ENCODE results near the gene EGR1. TPM values are rescaled to one million over a fixed set of nuclear protein-coding genes. Genes with fewer than 3 reads are reported as not detected.

EGR1 gene
- total RNA-seq, 1 experiment from 2014 or later, result 84.0 TPM

DNA sequence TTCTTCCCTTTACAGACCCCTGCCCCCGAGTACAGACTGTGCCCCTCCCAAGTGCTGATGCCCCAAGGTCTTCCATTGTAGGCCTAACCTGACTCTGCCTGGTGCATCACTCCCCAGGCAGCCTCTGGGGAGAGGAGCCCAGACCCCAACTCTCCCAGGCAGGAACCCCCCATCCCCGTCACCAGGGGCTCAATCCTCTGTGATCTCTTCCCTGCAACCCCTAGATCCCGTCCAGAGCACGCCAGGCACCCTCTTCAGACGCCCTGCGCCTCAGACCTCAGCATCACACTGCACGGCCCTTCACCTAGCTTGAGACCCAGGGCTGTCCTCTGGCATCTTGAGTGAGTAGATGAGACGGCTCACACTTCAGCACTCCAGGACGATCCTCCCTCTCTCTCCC, 6.4 kb upstream of the EGR1 start:
- Mint-ChIP-seq H3K27me3 (ENCODE audit: insufficient read depth, unreplicated experiment) (no peaks in the 10 kb centered on the region), H3K4me1 (ENCODE audit: low read depth, unreplicated experiment) (no peaks in the 10 kb centered on the region), H3K9me3 (ENCODE audit: unreplicated experiment) (no peaks in the 10 kb centered on the region), H3K27ac (ENCODE audit: unreplicated experiment) (no peak overlapping the region), H3K4me3 (ENCODE audit: unreplicated experiment) (no peak overlapping the region), H3K36me3 (ENCODE audit: insufficient read depth, unreplicated experiment) (peaks cover 5% of the 10 kb centered on the region)
- POLR2A ChIA-PET, result interaction anchor here (1.3 kb wide), 1 partner anchor 8 kb away, joined by 3 read pairs; no protein-coding TSS in a partner anchor
- no TSS peak for BruUV-seq (replicated peaks)
- intact Hi-C loops (cut with micrococcal nuclease; ENCODE audit: unreplicated experiment), result no loop called here
- H3K9me3 ChIP-seq, result no peaks in the 10 kb centered on the region
- no peaks in the 10 kb centered on the region for H3K36me3 ChIP-seq (ENCODE audit: control insufficient read depth, insufficient read depth, low read length)
- CTCF ChIA-PET, result no interaction called here
- no peaks in the 10 kb centered on the region; the same call in 1 of the 2 replicates for H3K4me1 ChIP-seq
- H3K27me3 ChIP-seq (replicated peaks; ENCODE audit: control insufficient read depth, insufficient read depth, low read length), result no peaks in the 10 kb centered on the region
- no peak for DNase-seq
- H3K4me3 ChIP-seq (ENCODE audit: low read depth, low read length), result no peak overlapping the region
- TF ChIP-seq, protein P1, sequence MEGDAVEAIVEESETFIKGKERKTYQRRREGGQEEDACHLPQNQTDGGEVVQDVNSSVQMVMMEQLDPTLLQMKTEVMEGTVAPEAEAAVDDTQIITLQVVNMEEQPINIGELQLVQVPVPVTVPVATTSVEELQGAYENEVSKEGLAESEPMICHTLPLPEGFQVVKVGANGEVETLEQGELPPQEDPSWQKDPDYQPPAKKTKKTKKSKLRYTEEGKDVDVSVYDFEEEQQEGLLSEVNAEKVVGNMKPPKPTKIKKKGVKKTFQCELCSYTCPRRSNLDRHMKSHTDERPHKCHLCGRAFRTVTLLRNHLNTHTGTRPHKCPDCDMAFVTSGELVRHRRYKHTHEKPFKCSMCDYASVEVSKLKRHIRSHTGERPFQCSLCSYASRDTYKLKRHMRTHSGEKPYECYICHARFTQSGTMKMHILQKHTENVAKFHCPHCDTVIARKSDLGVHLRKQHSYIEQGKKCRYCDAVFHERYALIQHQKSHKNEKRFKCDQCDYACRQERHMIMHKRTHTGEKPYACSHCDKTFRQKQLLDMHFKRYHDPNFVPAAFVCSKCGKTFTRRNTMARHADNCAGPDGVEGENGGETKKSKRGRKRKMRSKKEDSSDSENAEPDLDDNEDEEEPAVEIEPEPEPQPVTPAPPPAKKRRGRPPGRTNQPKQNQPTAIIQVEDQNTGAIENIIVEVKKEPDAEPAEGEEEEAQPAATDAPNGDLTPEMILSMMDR (IDR thresholded peaks at IDR 0.05; ENCODE audit: insufficient read depth in 1 of 2, low read depth in 1 of 2, low read length in 1 of 2, severe bottlenecking in 1 of 2, unreplicated experiment in 1 of 2), result no peak

DNA sequence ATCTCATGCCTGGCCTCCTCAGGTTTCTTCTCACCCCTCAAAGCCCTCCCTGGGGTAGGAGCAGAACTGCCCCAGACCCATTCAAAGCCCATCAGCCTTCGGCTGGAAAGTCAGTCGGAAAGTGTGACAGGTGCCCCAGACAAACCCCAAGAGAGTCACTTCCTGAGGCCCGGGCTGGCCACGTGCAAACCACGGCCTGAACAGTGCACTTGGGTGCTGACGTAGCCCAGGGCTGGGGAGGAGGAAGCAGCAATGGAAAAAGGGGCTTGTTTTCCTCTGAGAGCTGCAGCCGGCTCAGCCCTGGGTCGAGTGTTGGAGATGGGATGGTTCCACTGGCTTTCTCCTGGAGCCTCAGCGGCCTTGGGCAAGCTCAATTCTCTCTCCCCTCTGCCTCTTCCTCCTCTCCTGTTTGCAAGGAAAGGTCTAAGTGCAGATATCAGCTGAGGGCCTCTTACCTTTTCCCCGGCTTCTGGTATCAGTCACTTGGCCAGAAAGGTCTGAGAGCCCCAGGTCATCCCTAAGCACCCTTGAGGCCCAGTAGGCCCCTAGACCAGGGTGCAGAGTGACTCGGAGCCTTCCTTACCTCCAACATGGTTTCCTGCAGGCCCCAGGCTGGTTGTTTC, 5.9 kb upstream of the EGR1 start:
- H3K27me3 Mint-ChIP-seq (ENCODE audit: insufficient read depth, unreplicated experiment), result no peaks in the 10 kb centered on the region

DNA sequence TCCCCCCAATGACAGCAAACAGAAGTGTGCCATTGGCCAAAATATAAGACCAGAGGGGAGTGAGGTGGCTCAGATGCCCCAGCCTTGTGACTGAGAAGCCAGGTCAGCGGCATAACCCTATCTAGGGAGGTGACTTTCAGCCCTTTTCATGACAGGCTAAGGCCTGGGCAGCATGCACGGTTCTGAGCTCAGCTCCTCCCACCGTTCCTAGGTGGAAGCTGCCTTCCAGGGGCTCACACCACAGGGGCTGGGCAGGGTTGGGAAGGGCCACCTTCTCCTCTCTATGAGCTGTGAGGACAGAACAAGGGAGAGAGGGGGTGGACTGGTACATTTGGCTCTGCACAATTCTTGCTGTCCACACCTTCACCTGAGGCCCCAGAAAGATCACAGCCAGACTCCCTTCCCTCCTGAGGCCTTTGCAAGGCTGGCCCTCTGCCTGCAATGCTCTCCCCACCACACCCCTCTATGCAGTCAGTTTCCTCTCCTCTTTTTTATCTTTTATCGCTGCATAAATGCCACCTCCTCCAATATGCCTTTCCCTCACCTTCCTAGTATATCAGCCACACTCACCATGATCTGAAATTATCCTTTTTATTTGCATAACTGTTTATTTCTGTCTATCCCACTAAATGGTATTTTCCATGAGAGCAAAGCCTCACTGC, 5.1 kb upstream of the EGR1 start:
- Mint-ChIP-seq H3K4me1 (ENCODE audit: low read depth, unreplicated experiment) (no peaks in the 10 kb centered on the region), H3K27me3 (ENCODE audit: insufficient read depth, unreplicated experiment) (no peaks in the 10 kb centered on the region), H3K36me3 (ENCODE audit: insufficient read depth, unreplicated experiment) (peaks cover 15% of the 10 kb centered on the region), H3K27ac (ENCODE audit: unreplicated experiment) (no peak overlapping the region), H3K9me3 (ENCODE audit: unreplicated experiment) (no peaks in the 10 kb centered on the region), H3K4me3 (ENCODE audit: unreplicated experiment) (no peak overlapping the region)
- TF ChIP-seq, protein P1 (IDR thresholded peaks at IDR 0.05; ENCODE audit: insufficient read depth in 1 of 2, low read depth in 1 of 2, low read length in 1 of 2, severe bottlenecking in 1 of 2, unreplicated experiment in 1 of 2), result no peak
- H3K36me3 ChIP-seq (ENCODE audit: control insufficient read depth, insufficient read depth, low read length), result no peaks in the 10 kb centered on the region
- no peak for DNase-seq
- no peaks in the 10 kb centered on the region; the same call in 1 of the 2 replicates for H3K4me1 ChIP-seq
- H3K9me3 ChIP-seq, result no peaks in the 10 kb centered on the region
- ChIA-PET POLR2A (interaction anchor here (0.5 to 1.3 kb wide), 4 partner anchors 9 to 1351 kb away, joined by 3 to 6 read pairs (median 4); no protein-coding TSS in a partner anchor), CTCF (no interaction called here)
- no peak overlapping the region for H3K4me3 ChIP-seq (ENCODE audit: low read depth, low read length)
- intact Hi-C loops (cut with micrococcal nuclease; ENCODE audit: unreplicated experiment), result no loop called here
- no TSS peak for BruUV-seq (replicated peaks)
- H3K27me3 ChIP-seq (replicated peaks; ENCODE audit: control insufficient read depth, insufficient read depth, low read length), result no peaks in the 10 kb centered on the region

More for the DNA sequence above, 5.9 kb upstream of the EGR1 start:
- CTCF ChIA-PET, result no interaction called here
- Mint-ChIP-seq H3K4me1 (ENCODE audit: low read depth, unreplicated experiment) (no peaks in the 10 kb centered on the region), H3K36me3 (ENCODE audit: insufficient read depth, unreplicated experiment) (peaks cover 8% of the 10 kb centered on the region), H3K27ac (ENCODE audit: unreplicated experiment) (no peak overlapping the region), H3K9me3 (ENCODE audit: unreplicated experiment) (no peaks in the 10 kb centered on the region), H3K4me3 (ENCODE audit: unreplicated experiment) (no peak overlapping the region)
- H3K4me3 ChIP-seq (ENCODE audit: low read depth, low read length), result no peak overlapping the region
- no peak for DNase-seq
- H3K36me3 ChIP-seq (ENCODE audit: control insufficient read depth, insufficient read depth, low read length), result no peaks in the 10 kb centered on the region
- no TSS peak for BruUV-seq (replicated peaks)
- POLR2A ChIA-PET, result interaction anchor here (0.5 to 1.3 kb wide), 3 partner anchors 9 to 1350 kb away, joined by 3 to 4 read pairs (median 3); no protein-coding TSS in a partner anchor
- intact Hi-C loops (cut with micrococcal nuclease; ENCODE audit: unreplicated experiment), result no loop called here
- no peaks in the 10 kb centered on the region for H3K9me3 ChIP-seq
- no peaks in the 10 kb centered on the region for H3K27me3 ChIP-seq (replicated peaks; ENCODE audit: control insufficient read depth, insufficient read depth, low read length)
- TF ChIP-seq, protein P1 (IDR thresholded peaks at IDR 0.05; ENCODE audit: insufficient read depth in 1 of 2, low read depth in 1 of 2, low read length in 1 of 2, severe bottlenecking in 1 of 2, unreplicated experiment in 1 of 2), result no peak
- no peaks in the 10 kb centered on the region; the same call in 1 of the 2 replicates for H3K4me1 ChIP-seq

Data from Caco-2 (cell line).